SU-DHL-6 (cell line): ENCODE data around the gene WDR86.

Source experiments
- CTCF ChIP-seq: fragments of 200-600 bp; sonication (generic); IDR thresholded peaks from one replicate; pipeline ENCODE4 v1.5.1; 2017; ENCODE audit warnings: antibody characterized with exemption, mild to moderate bottlenecking, low read length, moderate library complexity; ENCODE audit not compliant: insufficient read depth, poor library complexity, severe bottlenecking
- EZH2phosphoT487 ChIP-seq: fragments of 200-600 bp; sonication (generic), shearing (Covaris generic); conservative IDR thresholded peaks from 2 replicates; pipeline ENCODE4 v1.6.1; 2018; ENCODE audit warnings: mild to moderate bottlenecking, antibody characterized with exemption, low read length, moderate library complexity, mixed read lengths

GRCh38 chr7:151422212-151422611, 12.4 kb upstream of the WDR86 start:
- TF ChIP-seq CTCF (no peak), EZH2phosphoT487 (no peak)
